Muscle layer of colon (tissue), 2 donors: ENCODE results near the gene SLC44A4.

Experiments used
- H3K27ac ChIP-seq: one replicate; pipeline ENCODE4 v1.7.0; 2013; ENCODE audit warnings: low read depth, mild to moderate bottlenecking, low read length, moderate library complexity
- H3K27me3 ChIP-seq, 2 donors: one replicate each; pipeline ENCODE4 v1.7.0; 2013; ENCODE audit warnings: low read length in 2 of 2, mild to moderate bottlenecking in 2 of 2; ENCODE audit not compliant: insufficient read depth in 2 of 2, control insufficient read depth in 1 of 2
- H3K36me3 ChIP-seq: one replicate; pipeline ENCODE4 v1.7.0; 2013; ENCODE audit warnings: mild to moderate bottlenecking, low read length; ENCODE audit not compliant: insufficient read depth
- H3K4me1 ChIP-seq: one replicate; pipeline ENCODE4 v1.7.0; 2013; ENCODE audit warnings: mild to moderate bottlenecking, low read length; ENCODE audit not compliant: insufficient read depth
- H3K4me3 ChIP-seq, 2 donors: one replicate each; pipeline ENCODE4 v1.7.0; 2013; ENCODE audit warnings: low read length in 2 of 2, low read depth in 1 of 2, mild to moderate bottlenecking in 1 of 2, moderate library complexity in 1 of 2
- H3K9ac ChIP-seq: one replicate; pipeline ENCODE4 v1.7.0; 2013; ENCODE audit warnings: low read length
- H3K9me3 ChIP-seq: one replicate; pipeline ENCODE4 v1.7.0; 2013; ENCODE audit warnings: mild to moderate bottlenecking, low read length
- donor health status: abdominal sarcoma.
- donor health status: Adenocarcinoma of cecum.

The SLC44A4 gene

GRCh38 chr6:31888276-31889258, 9.8 kb upstream of the SLC44A4 start:
- Histone ChIP-seq H3K27ac (no peak overlapping the region), H3K36me3 (peaks cover 63% of the 10 kb centered on the region), H3K4me1 (no peaks in the 10 kb centered on the region), H3K9me3 (no peaks in the 10 kb centered on the region), H3K9ac (no peak overlapping the region), H3K4me3 (no peak overlapping the region), H3K27me3 (no peaks in the 10 kb centered on the region)

- Histone ChIP-seq H3K27ac (no peak overlapping the region), H3K9me3 (no peaks in the 10 kb centered on the region), H3K36me3 (peaks cover 70% of the 10 kb centered on the region), H3K9ac (no peak overlapping the region), H3K4me3 (no peak overlapping the region), H3K4me1 (no peaks in the 10 kb centered on the region), H3K27me3 (no peaks in the 10 kb centered on the region)
These were observed 8.6 kb upstream of the SLC44A4 start for GRCh38 chr6:31887173-31888007.

GRCh38 chr6:31886541-31886991, 7.8 kb upstream of the SLC44A4 start:
- Histone ChIP-seq H3K4me1 (no peaks in the 10 kb centered on the region), H3K27me3 (no peaks in the 10 kb centered on the region), H3K9ac (no peak overlapping the region), H3K9me3 (no peaks in the 10 kb centered on the region), H3K27ac (no peak overlapping the region), H3K36me3 (peaks cover 71% of the 10 kb centered on the region), H3K4me3 (no peak overlapping the region)

GRCh38 chr6:31884528-31885035, 5.8 kb upstream of the SLC44A4 start:
- H3K4me1 ChIP-seq = no peaks in the 10 kb centered on the region
- peaks cover 81% of the 10 kb centered on the region for H3K36me3 ChIP-seq
- no peak overlapping the region for H3K9ac ChIP-seq
- H3K27me3 ChIP-seq = no peaks in the 10 kb centered on the region
- H3K27ac ChIP-seq = no peak overlapping the region
- H3K9me3 ChIP-seq = no peaks in the 10 kb centered on the region
- no peak overlapping the region for H3K4me3 ChIP-seq

- no peaks in the 10 kb centered on the region for H3K27me3 ChIP-seq
- H3K27ac ChIP-seq = no peak overlapping the region
- H3K4me1 ChIP-seq = no peaks in the 10 kb centered on the region
- H3K9ac ChIP-seq = no peak overlapping the region
- H3K9me3 ChIP-seq = no peaks in the 10 kb centered on the region
- H3K36me3 ChIP-seq = peaks cover 75% of the 10 kb centered on the region
- no peak overlapping the region for H3K4me3 ChIP-seq
These were observed 4.9 kb upstream of the SLC44A4 start for GRCh38 chr6:31883676-31884075.

- Histone ChIP-seq H3K9me3 (no peaks in the 10 kb centered on the region), H3K27me3 (no peaks in the 10 kb centered on the region), H3K27ac (no peak overlapping the region), H3K36me3 (peaks cover 62% of the 10 kb centered on the region), H3K4me3 (no peak overlapping the region), H3K9ac (no peak overlapping the region), H3K4me1 (no peaks in the 10 kb centered on the region)
These were observed 3.5 kb upstream of the SLC44A4 start for GRCh38 chr6:31882344-31882743.

- Histone ChIP-seq H3K9ac (no peak overlapping the region), H3K27me3 (no peaks in the 10 kb centered on the region), H3K36me3 (peaks cover 55% of the 10 kb centered on the region), H3K27ac (no peak overlapping the region), H3K4me1 (no peaks in the 10 kb centered on the region), H3K4me3 (no peak overlapping the region), H3K9me3 (no peaks in the 10 kb centered on the region)
These were observed 2.5 kb upstream of the SLC44A4 start for GRCh38 chr6:31881136-31881859.

GRCh38 chr6:31880616-31881015, 1.8 kb upstream of the SLC44A4 start:
- Histone ChIP-seq H3K36me3 (peaks cover 55% of the 10 kb centered on the region), H3K27me3 (no peaks in the 10 kb centered on the region), H3K9ac (no peak overlapping the region), H3K4me3 (no peak overlapping the region), H3K4me1 (no peaks in the 10 kb centered on the region), H3K9me3 (no peaks in the 10 kb centered on the region), H3K27ac (no peak overlapping the region)

- Histone ChIP-seq H3K9me3 (no peaks in the 10 kb centered on the region), H3K4me1 (peaks cover 4% of the 10 kb centered on the region), H3K36me3 (peaks cover 51% of the 10 kb centered on the region), H3K9ac (no peak overlapping the region), H3K4me3 (no peak overlapping the region), H3K27ac (no peak overlapping the region), H3K27me3 (no peaks in the 10 kb centered on the region)
These were observed 1.1 kb upstream of the SLC44A4 start for GRCh38 chr6:31879901-31880300.

GRCh38 chr6:31879143-31879542, 346 bp upstream of the SLC44A4 start:
- Histone ChIP-seq H3K4me3 (no peak overlapping the region), H3K27ac (no peak overlapping the region), H3K27me3 (no peaks in the 10 kb centered on the region), H3K36me3 (peaks cover 43% of the 10 kb centered on the region), H3K4me1 (peaks cover 5% of the 10 kb centered on the region), H3K9ac (no peak overlapping the region), H3K9me3 (no peaks in the 10 kb centered on the region)

GRCh38 chr6:31878222-31878621, 575 bp downstream of the SLC44A4 start:
- H3K9me3 ChIP-seq = no peaks in the 10 kb centered on the region
- H3K27ac ChIP-seq = no peak overlapping the region
- peaks cover 34% of the 10 kb centered on the region for H3K36me3 ChIP-seq
- no peak overlapping the region for H3K4me3 ChIP-seq
- H3K4me1 ChIP-seq = peaks cover 5% of the 10 kb centered on the region
- H3K9ac ChIP-seq = no peak overlapping the region
- no peaks in the 10 kb centered on the region for H3K27me3 ChIP-seq
